HepG2 (cell line): ENCODE measurements around the gene SPNS1. TPM values are rescaled to one million over a fixed set of nuclear protein-coding genes. Genes with fewer than 3 reads are reported as not detected.
A peak's percentile ranks its signal among the peaks of the same experiment; 100 is the strongest.

Experiments used
- ATF7 ChIP-seq, 2 experiments: fragments of 450-650 bp in 1 of 2; sonication (generic) in 1 of 2; formaldehyde crosslinking in 1 of 2; IDR thresholded peaks; 2 replicates each; pipeline versions ENCODE4 v1.4.0 to v1.6.1; 2016 to 2020; ENCODE audit warnings: antibody characterized with exemption in 1 of 2, mild to moderate bottlenecking in 1 of 2, missing genetic modification reagents in 1 of 2
- ATM ChIP-seq: fragments of 450-650 bp; IDR thresholded peaks from 2 replicates; pipeline ENCODE4 v1.7.1; 2017; ENCODE audit warnings: mild to moderate bottlenecking, borderline replicate concordance
- CENPX ChIP-seq: sonication (generic); formaldehyde crosslinking; IDR thresholded peaks from 2 replicates; pipeline ENCODE4 v1.9.0; 2021; ENCODE audit warnings: mild to moderate bottlenecking, missing genetic modification reagents, moderate library complexity
- CREM ChIP-seq, 2 experiments: sonication (generic) in 1 of 2; formaldehyde crosslinking in 1 of 2; IDR thresholded peaks; 2 replicates each; pipeline versions ENCODE4 v1.4.0 to v1.6.1; 2016 to 2020; ENCODE audit warnings: antibody characterized with exemption in 1 of 2, mild to moderate bottlenecking in 1 of 2, missing genetic modification reagents in 1 of 2
- ELK4 ChIP-seq: sonication (generic); formaldehyde crosslinking; IDR thresholded peaks from 2 replicates; pipeline ENCODE4 v1.9.0; 2021; ENCODE audit warnings: missing genetic modification reagents, borderline replicate concordance
- ERF ChIP-seq: IDR thresholded peaks from 2 replicates; pipeline ENCODE4 v1.6.1; 2018; ENCODE audit warnings: missing biosample characterization, missing genetic modification reagents
- ETS1 ChIP-seq: sonication (generic); formaldehyde crosslinking; IDR thresholded peaks from 2 replicates; pipeline ENCODE4 v1.4.0; 2020; ENCODE audit warnings: missing genetic modification reagents
- GMEB2 ChIP-seq: IDR thresholded peaks from 2 replicates; pipeline ENCODE4 v1.6.1; 2016; ENCODE audit warnings: missing biosample characterization, missing genetic modification reagents, low read depth
- HNRNPL ChIP-seq: fragments of 200-400 bp; formaldehyde crosslinking; IDR thresholded peaks from 2 replicates; pipeline ENCODE4 v1.6.1; 2017; ENCODE audit warnings: mild to moderate bottlenecking, low read depth, low read length
- JUN ChIP-seq: sonication (generic); formaldehyde crosslinking; IDR thresholded peaks from 2 replicates; pipeline ENCODE4 v1.4.0; 2020; ENCODE audit warnings: mild to moderate bottlenecking, missing genetic modification reagents
- KLF6 ChIP-seq: IDR thresholded peaks from 2 replicates; pipeline ENCODE4 v1.8.0; 2016; ENCODE audit warnings: missing biosample characterization, missing genetic modification reagents
- POLR2A ChIP-seq, 2 experiments: IDR thresholded peaks; 2 replicates each; pipeline ENCODE4 v1.6.1; 2011; ENCODE audit warnings: low read depth in 2 of 2, low read length in 2 of 2, mild to moderate bottlenecking in 1 of 2, moderate library complexity in 1 of 2; ENCODE audit not compliant: insufficient read depth in 1 of 2
- SP5 ChIP-seq: IDR thresholded peaks from 2 replicates; pipeline ENCODE4 v1.6.1; 2016; ENCODE audit warnings: low read depth, borderline replicate concordance
- SSRP1 ChIP-seq: IDR thresholded peaks from 2 replicates; pipeline ENCODE4 v1.6.1; 2016; ENCODE audit warnings: control low read depth
- TCF7 ChIP-seq: sonication (generic); IDR thresholded peaks from 2 replicates; pipeline ENCODE4 v1.6.1; 2016; ENCODE audit warnings: antibody characterized with exemption, low read depth
- TEAD3 ChIP-seq: optimal IDR thresholded peaks from 2 replicates; pipeline ENCODE3; 2016; ENCODE audit warnings: borderline replicate concordance
- THAP8 ChIP-seq: sonication (generic); formaldehyde crosslinking; IDR thresholded peaks from 2 replicates; pipeline ENCODE4 v1.5.1; 2020; ENCODE audit warnings: missing genetic modification reagents, mild to moderate bottlenecking, borderline replicate concordance
- TOPORS ChIP-seq: sonication (generic); formaldehyde crosslinking; IDR thresholded peaks from 2 replicates; pipeline ENCODE4 v1.8.0; 2023; ENCODE audit warnings: mild to moderate bottlenecking, missing genetic modification reagents
- TRIM22 ChIP-seq: fragments of 450-650 bp; IDR thresholded peaks from 2 replicates; pipeline ENCODE4 v1.6.1; 2017
- YY1 ChIP-seq: IDR thresholded peaks from 2 replicates; pipeline ENCODE4 v1.6.1; 2011; ENCODE audit warnings: low read length, low read depth, moderate library complexity, mild to moderate bottlenecking; ENCODE audit not compliant: insufficient read depth, insufficient replicate concordance
- ZNF326 ChIP-seq: sonication (generic); formaldehyde crosslinking; IDR thresholded peaks from 2 replicates; pipeline ENCODE4 v1.4.0; 2020; ENCODE audit warnings: missing genetic modification reagents, borderline replicate concordance
- ZNF44 ChIP-seq: sonication (generic); formaldehyde crosslinking; IDR thresholded peaks from 2 replicates; pipeline ENCODE4 v1.5.1; 2020; ENCODE audit warnings: mild to moderate bottlenecking, missing genetic modification reagents
- ZNF562 ChIP-seq: sonication (generic); formaldehyde crosslinking; IDR thresholded peaks from 2 replicates; pipeline ENCODE4 v1.8.0; 2022; ENCODE audit warnings: missing genetic modification reagents, borderline replicate concordance
- ZNF775 ChIP-seq: sonication (generic); formaldehyde crosslinking; IDR thresholded peaks from 2 replicates; pipeline ENCODE4 v1.4.0; 2020; ENCODE audit warnings: missing genetic modification reagents, mild to moderate bottlenecking, moderate library complexity, borderline replicate concordance
- polyA plus RNA-seq, 8 experiments: library from polyadenylated mRNA; depleted of rRNA in 3 of 8; stranded (reverse) in 7 of 8; unstranded in 1 of 8; fragments of >200 nt; fragmentation: Illumina TruSeq in 4 of 8; extraction: Trizol in 4 of 8; gene quantifications; 2 replicates each; pipeline versions ENCODE4 v1.2.1 to v1.2.3, GENCODE V29; 2011 to 2016; ENCODE audit warnings: low read depth in 4 of 8, missing spikeins in 1 of 8, mixed read lengths in 1 of 8; ENCODE audit not compliant: insufficient read depth in 1 of 8
- total RNA-seq, 5 experiments: library from RNA; depleted of rRNA; stranded (reverse); fragments of >200 nt; fragmentation: Illumina TruSeq; extraction: Trizol; gene quantifications; 2 replicates each; pipeline ENCODE4 v1.2.3, GENCODE V29; 2016; ENCODE audit warnings: low read depth in 1 of 5

The SPNS1 gene
- total and polyA plus RNA-seq, 2 of the 13 experiments (the other 11 are each of a cell fraction or from before 2014, with no cell fraction given) = 25.6 to 38.8 TPM

GRCh38 chr16:28935924-28936783 is 38.4 kb upstream of the SPNS1 start (continued):
- TF ChIP-seq TRIM22 (no peak), TCF7 (peak; percentile 41; the same call in 1 of the 2 replicates), TOPORS (CRISPR knock-in tag) (no peak), ZNF775 (no peak), CENPX (CRISPR knock-in tag) (no peak), CREM (IDR thresholded peaks at IDR 0.05) (no peak), CREM (CRISPR knock-in tag; IDR thresholded peaks at IDR 0.05) (no peak), JUN (CRISPR knock-in tag) (no peak), KLF6 (no peak), HNRNPL (no peak), YY1 (peak; percentile 48), GMEB2 (CRISPR knock-in tag) (no peak), TEAD3 (CRISPR knock-in tag) (no peak), THAP8 (CRISPR knock-in tag) (no peak), ERF (CRISPR knock-in tag) (0 out of 2 replicates have a peak, but pooled peaks have one; percentile 24), POLR2A (IDR thresholded peaks at IDR 0.05; ENCODE audit: insufficient read depth in 1 of 2, low read depth in 2 of 2, low read length in 2 of 2) (peak; percentile 19 to 40; a peak in 1 of 4 replicates), ATF7 (IDR thresholded peaks at IDR 0.05) (no peak), ATF7 (CRISPR knock-in tag; IDR thresholded peaks at IDR 0.05) (peak; percentile 75; the same call in 1 of the 2 replicates), ATM (no peak), ELK4 (CRISPR knock-in tag) (no peak), ZNF44 (CRISPR knock-in tag) (0 out of 2 replicates have a peak, but pooled peaks have one; percentile 44), ZNF562 (no peak; the same call in 1 of the 2 replicates), ETS1 (CRISPR knock-in tag) (peak; percentile 55; the same call in 1 of the 2 replicates), SP5 (peak; percentile 70), SSRP1 (CRISPR knock-in tag) (no peak), ZNF326 (CRISPR knock-in tag) (no peak)
